Neural cell (in vitro differentiated cells): Measurements from ENCODE around the gene RNF8. TPM values are rescaled to one million over a fixed set of nuclear protein-coding genes. Genes with fewer than 3 reads are reported as not detected.

Experiments
- H2AFZ ChIP-seq: fragments of 200-600, 300-800 bp; sonication (generic), shearing (Covaris generic); 2 replicates; pipeline ENCODE4 v1.6.0; 2014; ENCODE audit warnings: low read depth, mild to moderate bottlenecking, antibody characterized with exemption, low read length, moderate library complexity
- H3F3A ChIP-seq: fragments of 200-600 bp; shearing (Covaris generic); 2 replicates; pipeline ENCODE4 v1.6.1; 2016; ENCODE audit warnings: mild to moderate bottlenecking, moderate library complexity, mixed read lengths, antibody characterized with exemption, low read length; ENCODE audit not compliant: insufficient read depth, poor library complexity, severe bottlenecking
- H3K27ac ChIP-seq: fragments of 200-600, 300-800 bp; sonication (generic), shearing (Covaris generic); 2 replicates; pipeline ENCODE4 v1.5.1; 2014; ENCODE audit warnings: mild to moderate bottlenecking, low read length, moderate library complexity
- H3K27me3 ChIP-seq: fragments of 300-800, 200-600 bp; sonication (generic), shearing (Covaris generic); 2 replicates; pipeline ENCODE4 v1.6.0; 2014; ENCODE audit warnings: mild to moderate bottlenecking, low read depth, low read length, moderate library complexity; ENCODE audit not compliant: insufficient read depth
- H3K36me3 ChIP-seq: fragments of 300-800, 200-600 bp; sonication (generic), shearing (Covaris generic); 2 replicates; pipeline ENCODE4 v1.5.1; 2014; ENCODE audit warnings: mild to moderate bottlenecking, antibody characterized with exemption, low read length, moderate library complexity; ENCODE audit not compliant: insufficient read depth
- H3K4me2 ChIP-seq: fragments of 300-800, 200-600 bp; sonication (generic), shearing (Covaris generic); 2 replicates; pipeline ENCODE4 v1.6.0; 2014; ENCODE audit warnings: mild to moderate bottlenecking, low read length
- H3K4me3 ChIP-seq: fragments of 300-800, 200-600 bp; sonication (generic), shearing (Covaris generic); 2 replicates; pipeline ENCODE4 v1.5.1; 2014; ENCODE audit warnings: mild to moderate bottlenecking, low read length, moderate library complexity
- H3K79me2 ChIP-seq: fragments of 200-600 bp; shearing (Covaris generic); replicated peaks from 2 replicates; pipeline ENCODE4 v1.6.0; 2014; ENCODE audit warnings: mild to moderate bottlenecking, low read length, moderate library complexity; ENCODE audit not compliant: insufficient read depth
- H3K9ac ChIP-seq: fragments of 300-800, 200-600 bp; sonication (generic), shearing (Covaris generic); 2 replicates; pipeline ENCODE4 v1.6.1; 2016; ENCODE audit warnings: mild to moderate bottlenecking, low read length, mixed read lengths
- H3K9me2 ChIP-seq: fragments of 200-600 bp; shearing (Covaris generic); 2 replicates; pipeline ENCODE4 v1.6.1; 2016; ENCODE audit warnings: mild to moderate bottlenecking, low read length, mixed read lengths; ENCODE audit not compliant: insufficient read depth
- H3K9me3 ChIP-seq: fragments of 200-600, 300-800 bp; sonication (generic), shearing (Covaris generic); 2 replicates; pipeline ENCODE4 v1.6.1; 2016; ENCODE audit warnings: mild to moderate bottlenecking, mixed run types, low read length, moderate library complexity, mixed read lengths
- H4K20me1 ChIP-seq: fragments of 200-600 bp; shearing (Covaris generic); 2 replicates; pipeline ENCODE4 v1.6.1; 2016; ENCODE audit warnings: mild to moderate bottlenecking, mixed run types; ENCODE audit not compliant: insufficient read depth
- CTCF ChIP-seq: fragments of 450-650 bp; IDR thresholded peaks from 2 replicates; pipeline ENCODE4 v1.5.1; 2014; ENCODE audit warnings: antibody characterized with exemption, mild to moderate bottlenecking, moderate library complexity; ENCODE audit not compliant: poor library complexity, severe bottlenecking
- EP300 ChIP-seq: fragments of 450-650 bp; conservative IDR thresholded peaks from 2 replicates; pipeline ENCODE4 v1.6.1; 2014; ENCODE audit warnings: antibody characterized with exemption, mild to moderate bottlenecking, moderate library complexity; ENCODE audit not compliant: poor library complexity, severe bottlenecking
- EZH2 ChIP-seq: fragments of 200-600, 300-800 bp; shearing (Covaris generic), sonication (generic); IDR thresholded peaks from 2 replicates; pipeline ENCODE4 v1.6.1; 2014; ENCODE audit warnings: antibody characterized with exemption, low read length, borderline replicate concordance, mild to moderate bottlenecking; ENCODE audit not compliant: insufficient read depth, poor library complexity, severe bottlenecking
- MXI1 ChIP-seq: fragments of 450-650 bp; conservative IDR thresholded peaks from 2 replicates; pipeline ENCODE4 v1.6.1; 2014; ENCODE audit warnings: antibody characterized with exemption, mild to moderate bottlenecking; ENCODE audit not compliant: poor library complexity, severe bottlenecking
- POLR2AphosphoS5 ChIP-seq: IDR thresholded peaks from 2 replicates; pipeline ENCODE4 v1.6.1; 2012
- RAD21 ChIP-seq: fragments of 450-650 bp; conservative IDR thresholded peaks from 2 replicates; pipeline ENCODE4 v1.6.1; 2014; ENCODE audit warnings: antibody characterized with exemption, mild to moderate bottlenecking, moderate library complexity
- SMC3 ChIP-seq: fragments of 450-650 bp; conservative IDR thresholded peaks from 2 replicates; pipeline ENCODE4 v1.6.1; 2014; ENCODE audit warnings: antibody characterized with exemption, mild to moderate bottlenecking, moderate library complexity; ENCODE audit not compliant: poor library complexity
- TAF1 ChIP-seq: IDR thresholded peaks from 2 replicates; pipeline ENCODE4 v1.6.1; 2012; ENCODE audit warnings: low read depth
- polyA plus RNA-seq: library from polyadenylated mRNA; depleted of rRNA; stranded (reverse); fragments of >200 nt; gene quantifications from 2 replicates; pipeline ENCODE4 v1.2.3, GENCODE V29; 2014
- TF ChIP-seq, protein P1 (sequence below): IDR thresholded peaks from 2 replicates; pipeline ENCODE4 v1.6.1; 2012; ENCODE audit warnings: borderline replicate concordance

The RNF8 gene
- polyA plus RNA-seq, 1 donor from 2014 or later, result 54.0 TPM

DNA sequence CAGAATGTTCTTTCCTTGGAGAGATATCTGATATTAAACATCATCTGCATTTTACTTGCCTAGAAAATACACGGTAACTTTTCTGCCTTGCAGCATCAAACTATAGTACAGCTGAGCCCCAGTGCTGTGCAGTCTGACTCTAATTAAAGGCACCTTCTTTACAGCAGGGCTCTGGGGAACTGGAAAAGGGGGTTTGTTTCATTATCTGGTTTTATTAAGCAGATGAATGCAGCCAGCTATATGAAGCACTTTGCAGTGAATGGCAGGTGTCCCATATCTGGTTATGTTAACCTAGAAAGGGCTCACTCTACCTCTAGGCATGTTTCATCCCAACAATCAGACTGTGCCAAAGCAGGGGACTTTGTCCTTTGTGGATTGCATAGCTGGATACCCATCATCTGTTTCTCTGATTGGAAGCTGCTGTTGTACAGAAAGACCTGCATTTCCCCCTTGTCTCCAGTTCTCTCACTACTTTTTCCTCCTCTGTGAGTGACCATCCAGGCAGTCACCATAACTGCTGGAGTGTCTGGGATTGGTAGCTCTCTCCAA lies 39.7 kb downstream of the RNF8 start:
- H3K36me3 ChIP-seq, result no peaks in the 10 kb centered on the region
- no peak overlapping the region for H3K4me2 ChIP-seq
- TF ChIP-seq, protein P1, sequence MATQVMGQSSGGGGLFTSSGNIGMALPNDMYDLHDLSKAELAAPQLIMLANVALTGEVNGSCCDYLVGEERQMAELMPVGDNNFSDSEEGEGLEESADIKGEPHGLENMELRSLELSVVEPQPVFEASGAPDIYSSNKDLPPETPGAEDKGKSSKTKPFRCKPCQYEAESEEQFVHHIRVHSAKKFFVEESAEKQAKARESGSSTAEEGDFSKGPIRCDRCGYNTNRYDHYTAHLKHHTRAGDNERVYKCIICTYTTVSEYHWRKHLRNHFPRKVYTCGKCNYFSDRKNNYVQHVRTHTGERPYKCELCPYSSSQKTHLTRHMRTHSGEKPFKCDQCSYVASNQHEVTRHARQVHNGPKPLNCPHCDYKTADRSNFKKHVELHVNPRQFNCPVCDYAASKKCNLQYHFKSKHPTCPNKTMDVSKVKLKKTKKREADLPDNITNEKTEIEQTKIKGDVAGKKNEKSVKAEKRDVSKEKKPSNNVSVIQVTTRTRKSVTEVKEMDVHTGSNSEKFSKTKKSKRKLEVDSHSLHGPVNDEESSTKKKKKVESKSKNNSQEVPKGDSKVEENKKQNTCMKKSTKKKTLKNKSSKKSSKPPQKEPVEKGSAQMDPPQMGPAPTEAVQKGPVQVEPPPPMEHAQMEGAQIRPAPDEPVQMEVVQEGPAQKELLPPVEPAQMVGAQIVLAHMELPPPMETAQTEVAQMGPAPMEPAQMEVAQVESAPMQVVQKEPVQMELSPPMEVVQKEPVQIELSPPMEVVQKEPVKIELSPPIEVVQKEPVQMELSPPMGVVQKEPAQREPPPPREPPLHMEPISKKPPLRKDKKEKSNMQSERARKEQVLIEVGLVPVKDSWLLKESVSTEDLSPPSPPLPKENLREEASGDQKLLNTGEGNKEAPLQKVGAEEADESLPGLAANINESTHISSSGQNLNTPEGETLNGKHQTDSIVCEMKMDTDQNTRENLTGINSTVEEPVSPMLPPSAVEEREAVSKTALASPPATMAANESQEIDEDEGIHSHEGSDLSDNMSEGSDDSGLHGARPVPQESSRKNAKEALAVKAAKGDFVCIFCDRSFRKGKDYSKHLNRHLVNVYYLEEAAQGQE, result no peak
- TF ChIP-seq TAF1 (no peak), RAD21 (no peak), EP300 (no peak), EZH2 (no peak), SMC3 (no peak), CTCF (no peak), MXI1 (no peak), POLR2AphosphoS5 (no peak)

GRCh38 chr6:37396571-37397180 lies 42.9 kb downstream of the RNF8 start:
- Histone ChIP-seq H2AFZ (no peak overlapping the region), H3K9me2 (no peaks in the 10 kb centered on the region), H3K9me3 (no peaks in the 10 kb centered on the region), H3K9ac (no peak overlapping the region), H4K20me1 (no peaks in the 10 kb centered on the region), H3K4me3 (no peak overlapping the region), H3K4me2 (no peak overlapping the region), H3K27ac (no peak overlapping the region), H3K79me2 (no peaks in the 10 kb centered on the region), H3K27me3 (no peaks in the 10 kb centered on the region), H3K36me3 (no peaks in the 10 kb centered on the region), H3F3A (no peaks in the 10 kb centered on the region)
- TF ChIP-seq, protein P1, result no peak
- no peak for TF ChIP-seq POLR2AphosphoS5
- no peak for TF ChIP-seq SMC3
- no peak for TF ChIP-seq MXI1
- TF ChIP-seq CTCF, result no peak
- TF ChIP-seq EZH2, result no peak
- TF ChIP-seq RAD21, result no peak
- no peak for TF ChIP-seq EP300
- TF ChIP-seq TAF1, result no peak

More for the DNA sequence above, 39.7 kb downstream of the RNF8 start:
- no peaks in the 10 kb centered on the region for H3K9me2 ChIP-seq
- H3K27ac ChIP-seq, result no peak overlapping the region
- no peaks in the 10 kb centered on the region for H3K27me3 ChIP-seq
- no peak overlapping the region for H3K9ac ChIP-seq
- H4K20me1 ChIP-seq, result no peaks in the 10 kb centered on the region
- H3F3A ChIP-seq, result no peaks in the 10 kb centered on the region
- H3K4me3 ChIP-seq, result no peak overlapping the region
- no peak overlapping the region for H2AFZ ChIP-seq
- no peaks in the 10 kb centered on the region for H3K79me2 ChIP-seq
- H3K9me3 ChIP-seq, result no peaks in the 10 kb centered on the region
